ENCODE measurements around the gene DHRSX.

- no peak for TF ChIP-seq POLR2A (IDR thresholded peaks at IDR 0.05)
- TF ChIP-seq CTCF (IDR thresholded peaks at IDR 0.05): no peak
- no peak for TF ChIP-seq POLR2AphosphoS5 (IDR thresholded peaks at IDR 0.05)
Measured at GRCh38 chrX:2243913-2244460, 256.8 kb downstream of the DHRSX start.

All from prostate gland (tissue), 2 donors.